IPS-20b (cell line): ENCODE results near the gene MINDY1.

Source experiments
- H3K27ac ChIP-seq: one replicate; pipeline ENCODE4 v1.5.1; 2013; ENCODE audit warnings: low read length
- H3K27me3 ChIP-seq: 2 replicates; pipeline ENCODE4 v1.6.1; 2013; ENCODE audit warnings: mild to moderate bottlenecking, low read length, inconsistent platforms; ENCODE audit not compliant: insufficient read depth
- H3K36me3 ChIP-seq: 2 replicates; pipeline ENCODE4 v1.6.1; 2013; ENCODE audit warnings: low read depth, mild to moderate bottlenecking, inconsistent platforms, low read length, moderate library complexity; ENCODE audit not compliant: insufficient read depth
- H3K4me1 ChIP-seq: 2 replicates; pipeline ENCODE4 v1.6.1; 2013; ENCODE audit warnings: mild to moderate bottlenecking, control low read depth, inconsistent platforms, low read length, moderate library complexity; ENCODE audit not compliant: insufficient read depth
- H3K4me3 ChIP-seq: 2 replicates; pipeline ENCODE4 v1.5.1; 2013; ENCODE audit warnings: mild to moderate bottlenecking, low read length, inconsistent platforms
- H3K9ac ChIP-seq: 2 replicates; pipeline ENCODE4 v1.6.1; 2013; ENCODE audit warnings: low read depth, mild to moderate bottlenecking, inconsistent platforms, low read length, moderate library complexity
- H3K9me3 ChIP-seq: 2 replicates; pipeline ENCODE4 v1.6.1; 2013; ENCODE audit warnings: mild to moderate bottlenecking, low read depth, low read length, inconsistent platforms; ENCODE audit not compliant: insufficient read depth

MINDY1 gene

DNA sequence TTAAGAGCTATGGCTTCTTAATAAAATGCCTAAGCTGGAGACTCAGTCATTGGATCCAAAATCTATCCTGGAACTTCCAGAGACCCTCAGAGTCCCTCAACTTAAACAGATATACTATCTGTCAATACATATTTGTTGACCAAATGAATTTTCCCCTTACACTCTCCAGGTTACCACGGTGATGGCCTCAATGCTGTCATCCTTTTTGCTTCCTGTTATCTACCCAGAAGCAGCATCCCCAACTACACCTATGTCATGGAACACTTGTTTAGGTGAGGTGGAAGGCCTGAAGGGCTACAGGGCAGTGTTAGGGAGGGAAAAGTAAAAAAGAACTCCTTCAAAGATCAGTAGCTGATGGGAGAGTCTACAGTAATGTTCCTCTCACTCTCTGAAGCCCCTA, 36.5 kb upstream of the MINDY1 start:
- Histone ChIP-seq H3K4me1 (peaks cover 7% of the 10 kb centered on the region; the same call in 1 of the 2 replicates), H3K27me3 (no peaks in the 10 kb centered on the region), H3K9me3 (no peaks in the 10 kb centered on the region), H3K36me3 (no peaks in the 10 kb centered on the region), H3K9ac (no peak overlapping the region), H3K4me3 (no peak overlapping the region), H3K27ac (no peak overlapping the region)

DNA sequence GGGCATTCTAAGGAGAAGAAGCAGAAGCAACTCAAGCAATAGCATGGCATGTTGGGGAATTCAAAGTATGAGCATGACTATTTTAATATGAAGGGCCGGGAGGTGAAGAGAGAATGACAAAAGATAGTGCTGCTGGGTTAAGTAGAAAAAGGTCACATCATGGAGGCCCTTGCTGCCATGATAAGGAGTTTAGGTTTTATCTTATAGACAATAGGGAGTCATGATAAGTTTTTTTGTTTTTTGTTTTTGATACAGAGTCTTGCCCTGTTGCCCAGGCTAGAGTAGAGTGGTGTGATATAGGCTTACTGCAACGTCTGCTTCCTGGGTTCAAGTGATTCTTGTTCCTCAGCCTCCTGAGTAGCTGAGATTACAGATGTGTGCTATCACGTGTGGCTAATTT, 32.8 kb upstream of the MINDY1 start:
- no peak overlapping the region for H3K27ac ChIP-seq
- no peak overlapping the region for H3K4me3 ChIP-seq
- H3K36me3 ChIP-seq, result peaks cover 6% of the 10 kb centered on the region; the same call in 1 of the 2 replicates
- H3K9me3 ChIP-seq, result no peaks in the 10 kb centered on the region
- peaks cover 3% of the 10 kb centered on the region; the same call in 1 of the 2 replicates for H3K4me1 ChIP-seq
- no peaks in the 10 kb centered on the region for H3K27me3 ChIP-seq
- no peak overlapping the region for H3K9ac ChIP-seq

DNA sequence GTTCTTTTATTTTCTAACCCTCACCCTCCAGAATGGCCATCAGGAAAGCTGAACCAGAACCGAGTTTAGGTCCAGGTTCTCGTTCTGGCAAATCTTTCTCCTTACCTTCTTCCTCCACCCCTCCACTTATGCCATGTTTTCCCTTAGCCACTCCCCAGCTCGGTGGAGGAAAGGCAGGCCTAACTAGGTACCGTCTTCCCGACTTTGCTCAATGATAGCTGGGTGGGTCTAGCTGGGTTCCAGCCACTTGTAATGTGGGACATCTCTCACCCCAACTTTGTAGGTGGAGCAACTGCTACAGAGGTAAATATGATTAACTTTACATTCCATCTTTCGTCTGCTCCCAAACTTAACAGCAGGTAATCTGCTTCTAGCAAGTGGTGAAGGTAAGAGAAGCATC, 30.3 kb upstream of the MINDY1 start:
- peaks cover 3% of the 10 kb centered on the region; the same call in 1 of the 2 replicates for H3K4me1 ChIP-seq
- H3K27ac ChIP-seq, result no peak overlapping the region
- no peaks in the 10 kb centered on the region for H3K27me3 ChIP-seq
- no peak overlapping the region for H3K9ac ChIP-seq
- H3K4me3 ChIP-seq, result no peak overlapping the region
- H3K36me3 ChIP-seq, result peaks cover 15% of the 10 kb centered on the region
- H3K9me3 ChIP-seq, result no peaks in the 10 kb centered on the region

DNA sequence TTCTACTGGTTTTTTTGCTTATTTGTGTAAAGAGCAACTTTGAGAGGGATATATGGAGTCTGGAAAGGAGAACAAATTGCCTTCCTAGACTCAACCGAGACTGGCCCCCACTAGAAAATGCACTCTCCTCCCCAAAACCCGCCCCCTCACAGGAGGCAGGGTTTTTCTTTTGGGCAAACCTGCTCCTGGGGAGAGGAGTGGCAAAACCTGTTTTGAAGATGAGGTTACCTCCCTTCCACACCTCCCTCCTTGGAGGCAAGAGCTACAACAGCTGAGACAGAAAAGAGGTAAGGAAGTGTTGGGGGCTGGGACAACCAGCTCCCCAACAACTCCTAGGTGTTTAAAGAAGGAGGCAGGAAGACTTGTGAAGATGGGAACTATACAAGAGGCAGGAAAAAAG, 29.7 kb upstream of the MINDY1 start, which contains the start of gene BNIPL:
BNIPL (plus strand) TSS at position 231 of the 400 bp plus-strand sequence; CDS start at position 371, 140 bp downstream.
- Histone ChIP-seq H3K36me3 (peaks cover 18% of the 10 kb centered on the region), H3K9me3 (no peaks in the 10 kb centered on the region), H3K4me1 (peaks cover 3% of the 10 kb centered on the region; the same call in 1 of the 2 replicates), H3K4me3 (peak within 1 kb of the TSS; percentile 27; the same call in 1 of the 2 replicates), H3K9ac (peak within 1 kb of the TSS; percentile 50; the same call in 1 of the 2 replicates), H3K27ac (no peak within 1 kb of the TSS), H3K27me3 (no peaks in the 10 kb centered on the region)

DNA sequence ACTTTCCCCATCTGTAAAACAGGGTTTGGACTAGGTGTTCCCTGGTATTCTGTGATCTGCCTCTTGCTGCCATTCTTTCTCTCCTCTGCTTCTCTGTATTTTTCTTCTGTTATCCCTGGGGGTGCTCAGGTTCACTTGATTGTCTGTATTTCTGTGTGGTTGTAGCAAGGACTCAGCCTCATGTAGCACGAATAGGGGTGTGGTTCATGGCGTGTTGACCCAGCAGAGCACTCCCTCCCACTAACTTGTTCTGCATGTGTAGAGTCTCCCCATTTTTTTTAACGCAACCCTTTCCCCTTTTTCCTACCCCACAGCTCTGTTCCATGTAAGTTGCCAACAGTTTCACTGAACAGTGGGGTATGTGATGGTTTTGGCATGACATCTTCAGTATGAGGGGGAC, 28.5 kb upstream of the MINDY1 start:
- Histone ChIP-seq H3K9me3 (no peaks in the 10 kb centered on the region), H3K9ac (no peak overlapping the region), H3K36me3 (peaks cover 28% of the 10 kb centered on the region), H3K4me1 (peaks cover 3% of the 10 kb centered on the region; the same call in 1 of the 2 replicates), H3K4me3 (no peak overlapping the region), H3K27ac (no peak overlapping the region), H3K27me3 (no peaks in the 10 kb centered on the region)

DNA sequence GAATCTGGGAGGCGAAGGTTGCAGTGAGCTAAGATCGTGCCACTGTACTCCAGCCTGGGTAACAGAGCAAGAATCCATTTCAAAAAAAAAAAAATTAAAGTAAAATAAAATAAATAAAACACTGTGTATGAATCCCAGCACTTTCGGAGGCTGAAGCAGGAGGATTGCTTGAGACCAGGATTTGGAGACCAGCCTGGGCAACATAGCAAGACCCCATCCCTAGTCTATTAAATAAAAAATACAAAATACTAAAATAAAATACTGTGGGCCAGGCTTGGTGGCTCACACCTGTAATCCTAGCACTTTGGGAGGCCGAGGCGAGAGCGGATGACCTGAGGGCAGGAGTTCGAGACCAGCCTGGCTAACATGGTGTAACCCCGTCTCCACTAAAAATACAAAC, 25.5 kb upstream of the MINDY1 start:
- Histone ChIP-seq H3K9me3 (no peaks in the 10 kb centered on the region), H3K4me3 (no peak overlapping the region), H3K4me1 (no peaks in the 10 kb centered on the region; the same call in 1 of the 2 replicates), H3K27me3 (no peaks in the 10 kb centered on the region), H3K27ac (no peak overlapping the region), H3K9ac (no peak overlapping the region), H3K36me3 (peaks cover 41% of the 10 kb centered on the region)

DNA sequence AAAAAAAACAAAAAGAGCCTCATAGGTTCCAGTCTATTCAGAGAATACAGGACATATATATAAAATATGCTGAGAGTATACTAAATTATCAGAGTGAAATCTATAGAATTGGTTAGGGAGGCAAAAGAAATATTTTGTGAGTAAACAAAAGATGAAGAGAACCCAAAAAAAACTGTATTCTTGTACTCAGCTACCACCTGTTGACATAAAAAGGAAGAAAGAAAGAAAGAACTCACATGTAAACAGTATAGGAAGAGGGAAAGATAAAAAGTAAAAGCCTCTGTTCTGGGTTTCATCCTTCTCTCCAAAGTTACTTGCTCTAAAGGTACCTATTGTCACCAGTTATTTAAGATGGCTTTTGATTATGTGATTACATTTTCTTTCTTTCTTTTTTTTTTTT, 19.8 kb upstream of the MINDY1 start:
- Histone ChIP-seq H3K27me3 (no peaks in the 10 kb centered on the region), H3K4me1 (no peaks in the 10 kb centered on the region), H3K9ac (no peak overlapping the region), H3K27ac (no peak overlapping the region), H3K36me3 (peaks cover 45% of the 10 kb centered on the region), H3K9me3 (no peaks in the 10 kb centered on the region), H3K4me3 (no peak overlapping the region)

DNA sequence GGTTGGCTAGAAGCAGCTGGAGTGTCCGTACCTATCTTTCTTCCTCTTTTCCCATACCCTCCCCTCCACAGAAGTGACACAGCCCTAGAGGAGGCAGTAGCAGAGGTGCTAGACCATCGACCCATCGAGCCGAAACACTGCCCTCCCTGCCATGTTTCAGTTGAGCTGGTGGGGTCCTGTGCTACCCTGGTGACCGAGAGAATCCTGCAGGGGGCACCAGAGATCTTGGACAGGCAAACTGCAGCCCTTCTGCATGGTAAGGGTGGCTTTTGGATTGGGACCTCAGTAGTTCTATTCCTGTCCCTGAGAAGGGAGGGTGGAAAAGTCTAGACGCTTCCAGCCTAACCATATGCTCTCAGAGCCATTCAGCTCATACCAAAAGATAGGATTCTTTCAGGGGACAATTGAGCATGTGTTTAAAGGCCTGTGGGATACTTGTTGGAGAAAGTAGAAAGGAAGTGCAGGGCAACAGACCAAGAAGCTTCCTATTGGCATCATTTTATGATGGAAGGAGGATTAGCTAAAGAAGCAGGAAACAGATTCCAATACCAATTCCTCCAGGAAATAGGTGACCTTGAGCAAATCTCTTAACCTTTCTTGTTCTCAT, 17.9 kb upstream of the MINDY1 start:
- Histone ChIP-seq H3K4me3 (no peak overlapping the region), H3K4me1 (no peaks in the 10 kb centered on the region), H3K36me3 (peaks cover 38% of the 10 kb centered on the region), H3K9ac (no peak overlapping the region), H3K27ac (no peak overlapping the region), H3K9me3 (no peaks in the 10 kb centered on the region), H3K27me3 (no peaks in the 10 kb centered on the region)

DNA sequence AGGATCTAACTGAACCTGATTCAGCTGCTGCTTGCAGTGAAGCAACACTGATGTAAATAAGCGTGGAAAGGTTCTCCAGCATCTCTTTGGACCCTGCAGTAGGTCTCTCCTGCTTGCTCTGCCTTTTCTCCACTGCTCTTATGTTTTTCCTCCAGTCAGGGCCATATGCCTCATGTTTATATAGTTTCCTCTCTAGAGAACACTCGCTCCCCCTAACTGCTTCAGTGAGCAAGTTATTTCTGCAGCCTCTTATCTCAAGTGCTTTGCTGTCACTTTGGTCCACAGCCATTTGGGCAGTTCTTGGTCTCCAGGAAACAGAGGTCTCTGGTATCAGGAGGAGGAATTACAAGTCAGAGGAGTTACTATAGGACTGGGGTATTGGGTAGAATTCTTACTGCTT, 6.8 kb upstream of the MINDY1 start:
- Histone ChIP-seq H3K27me3 (no peaks in the 10 kb centered on the region), H3K9ac (no peak overlapping the region), H3K4me1 (peaks cover 5% of the 10 kb centered on the region; the same call in 1 of the 2 replicates), H3K27ac (no peak overlapping the region), H3K4me3 (no peak overlapping the region), H3K36me3 (peaks cover 13% of the 10 kb centered on the region), H3K9me3 (no peaks in the 10 kb centered on the region)

DNA sequence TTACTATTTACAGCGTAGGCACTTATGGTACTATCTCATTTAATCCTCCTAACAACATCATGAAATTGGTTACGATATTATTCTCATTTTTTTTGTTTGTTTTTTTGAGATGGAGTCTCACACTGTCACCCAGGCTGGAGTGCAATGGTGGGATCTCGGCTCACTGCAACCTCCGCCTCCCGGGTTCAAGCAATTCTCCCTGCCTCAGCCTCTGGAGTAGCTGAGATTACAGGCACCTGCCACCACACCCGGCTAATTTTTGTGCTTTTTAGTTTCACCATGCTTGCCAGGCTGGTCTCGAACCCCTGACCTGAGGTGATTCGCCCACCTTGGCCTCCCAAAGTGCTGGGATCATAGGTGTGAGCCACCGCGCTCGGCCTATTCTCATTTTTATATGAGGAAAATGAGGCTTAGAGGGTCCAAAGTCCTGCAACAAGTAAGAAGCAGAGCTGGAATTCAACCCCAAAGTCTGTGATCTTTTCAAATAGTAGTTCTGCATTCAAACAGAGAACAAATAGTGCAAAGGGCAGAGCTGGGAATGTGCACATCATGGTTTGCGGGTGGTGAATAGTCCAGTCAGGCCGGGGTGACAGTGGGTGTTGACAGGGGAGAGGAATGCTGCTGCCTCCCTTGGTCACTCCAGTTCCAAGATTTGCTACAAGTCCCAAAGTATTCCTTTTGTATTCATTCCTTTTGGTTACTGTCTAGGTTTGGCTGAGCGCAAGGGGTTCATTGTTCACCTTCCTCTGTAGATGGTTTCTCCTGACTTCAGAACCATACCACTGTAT, 6.2 kb upstream of the MINDY1 start:
- Histone ChIP-seq H3K4me1 (peaks cover 7% of the 10 kb centered on the region; the same call in 1 of the 2 replicates), H3K27me3 (no peaks in the 10 kb centered on the region), H3K9me3 (no peaks in the 10 kb centered on the region), H3K4me3 (no peak overlapping the region), H3K9ac (no peak overlapping the region), H3K36me3 (peaks cover 7% of the 10 kb centered on the region; the same call in 1 of the 2 replicates), H3K27ac (no peak overlapping the region)

DNA sequence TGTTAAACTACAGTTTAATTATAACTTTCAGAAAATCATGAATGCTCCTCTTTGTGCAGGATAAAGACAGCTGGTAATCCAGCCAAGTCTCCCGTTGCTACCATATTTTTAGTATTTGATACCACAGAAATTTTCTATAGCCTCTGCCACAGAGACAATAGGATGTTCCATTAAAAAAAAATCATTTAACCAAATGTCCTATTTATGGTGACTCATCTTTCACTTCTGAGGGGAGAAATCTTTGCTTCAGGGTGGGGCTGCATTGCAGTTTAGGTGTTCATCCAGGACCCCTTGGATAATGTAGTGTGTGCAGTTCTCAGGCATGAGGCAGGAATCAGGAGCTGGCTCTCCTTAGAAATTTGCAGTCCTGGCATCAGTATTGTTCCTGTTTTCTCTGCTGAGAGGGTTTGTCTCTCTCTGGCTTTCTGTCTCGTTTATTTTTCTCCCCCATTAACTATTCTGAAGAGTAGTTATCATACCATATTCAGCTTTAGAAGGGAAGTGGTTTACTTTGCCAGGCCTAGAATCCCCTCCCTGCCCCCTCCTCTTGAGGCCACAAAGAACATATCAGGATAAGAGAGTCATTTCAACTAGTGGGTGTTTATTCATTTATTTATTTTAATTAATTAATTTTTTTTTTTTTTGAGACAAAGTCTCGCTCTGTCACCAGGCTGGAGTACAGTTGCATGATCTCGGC, 4.6 kb upstream of the MINDY1 start:
- Histone ChIP-seq H3K9me3 (no peaks in the 10 kb centered on the region), H3K27me3 (no peaks in the 10 kb centered on the region), H3K9ac (no peak overlapping the region), H3K4me3 (no peak overlapping the region), H3K36me3 (0 out of 2 replicates have a peak, but pooled peaks cover 4% of the 10 kb centered on the region), H3K4me1 (peaks cover 12% of the 10 kb centered on the region; the same call in 1 of the 2 replicates), H3K27ac (no peak overlapping the region)
